ENCODE results near the gene ACOT7.

DNA sequence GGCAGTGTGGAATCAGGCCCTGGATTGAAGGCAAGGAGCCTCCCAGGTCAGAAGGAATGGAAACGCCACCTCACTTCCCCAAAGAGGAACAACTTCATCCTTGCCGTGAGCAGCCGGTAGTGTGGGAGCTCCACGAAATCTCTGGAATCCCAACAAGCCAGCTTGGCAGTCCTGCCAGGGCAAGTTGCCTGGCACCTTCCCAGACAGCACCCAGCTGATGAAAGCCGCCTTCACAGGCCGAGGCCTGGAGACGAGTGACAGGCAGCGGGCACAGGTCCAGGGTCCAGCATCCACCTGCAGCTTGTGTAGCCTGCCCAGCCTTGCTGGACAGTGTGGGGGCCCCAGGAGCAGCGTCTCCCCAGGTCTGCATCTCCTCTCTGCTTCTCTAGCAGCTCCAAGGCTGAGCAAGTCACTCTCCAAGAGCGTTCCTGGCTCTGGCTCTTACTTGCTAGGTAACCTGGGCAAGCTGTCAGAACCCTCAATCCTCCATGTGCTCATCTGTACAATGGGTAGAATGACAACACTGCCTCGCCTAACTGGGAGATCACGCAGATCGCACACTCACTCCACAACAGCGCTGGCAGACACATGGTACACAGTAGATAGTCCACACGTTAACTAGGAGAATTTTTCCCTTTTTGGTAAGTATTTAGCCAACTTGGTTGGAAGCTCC is 43.0 kb downstream of the ACOT7 start:
- TF ChIP-seq, protein P1, sequence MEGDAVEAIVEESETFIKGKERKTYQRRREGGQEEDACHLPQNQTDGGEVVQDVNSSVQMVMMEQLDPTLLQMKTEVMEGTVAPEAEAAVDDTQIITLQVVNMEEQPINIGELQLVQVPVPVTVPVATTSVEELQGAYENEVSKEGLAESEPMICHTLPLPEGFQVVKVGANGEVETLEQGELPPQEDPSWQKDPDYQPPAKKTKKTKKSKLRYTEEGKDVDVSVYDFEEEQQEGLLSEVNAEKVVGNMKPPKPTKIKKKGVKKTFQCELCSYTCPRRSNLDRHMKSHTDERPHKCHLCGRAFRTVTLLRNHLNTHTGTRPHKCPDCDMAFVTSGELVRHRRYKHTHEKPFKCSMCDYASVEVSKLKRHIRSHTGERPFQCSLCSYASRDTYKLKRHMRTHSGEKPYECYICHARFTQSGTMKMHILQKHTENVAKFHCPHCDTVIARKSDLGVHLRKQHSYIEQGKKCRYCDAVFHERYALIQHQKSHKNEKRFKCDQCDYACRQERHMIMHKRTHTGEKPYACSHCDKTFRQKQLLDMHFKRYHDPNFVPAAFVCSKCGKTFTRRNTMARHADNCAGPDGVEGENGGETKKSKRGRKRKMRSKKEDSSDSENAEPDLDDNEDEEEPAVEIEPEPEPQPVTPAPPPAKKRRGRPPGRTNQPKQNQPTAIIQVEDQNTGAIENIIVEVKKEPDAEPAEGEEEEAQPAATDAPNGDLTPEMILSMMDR (IDR thresholded peaks at IDR 0.05; ENCODE audit: insufficient read depth, low read length, poor library complexity, severe bottlenecking): no peak
- no peak for TF ChIP-seq EZH2phosphoT487 (conservative IDR thresholded peaks at IDR 0.05; ENCODE audit: low read length)

All from SU-DHL-6 (cell line).